ENCODE results near the gene SPPL2A. TPM values are rescaled to one million over a fixed set of nuclear protein-coding genes. Genes with fewer than 3 reads are reported as not detected.
"Not testable (repeated sequence)": the region's sequence is repeated elsewhere in the genome, so short reads cannot be mapped to it uniquely, and the experiment has no call there.

SPPL2A gene
- total RNA-seq, 4 donors from 2014 or later: 97.8 to 576 (median 301) TPM

DNA sequence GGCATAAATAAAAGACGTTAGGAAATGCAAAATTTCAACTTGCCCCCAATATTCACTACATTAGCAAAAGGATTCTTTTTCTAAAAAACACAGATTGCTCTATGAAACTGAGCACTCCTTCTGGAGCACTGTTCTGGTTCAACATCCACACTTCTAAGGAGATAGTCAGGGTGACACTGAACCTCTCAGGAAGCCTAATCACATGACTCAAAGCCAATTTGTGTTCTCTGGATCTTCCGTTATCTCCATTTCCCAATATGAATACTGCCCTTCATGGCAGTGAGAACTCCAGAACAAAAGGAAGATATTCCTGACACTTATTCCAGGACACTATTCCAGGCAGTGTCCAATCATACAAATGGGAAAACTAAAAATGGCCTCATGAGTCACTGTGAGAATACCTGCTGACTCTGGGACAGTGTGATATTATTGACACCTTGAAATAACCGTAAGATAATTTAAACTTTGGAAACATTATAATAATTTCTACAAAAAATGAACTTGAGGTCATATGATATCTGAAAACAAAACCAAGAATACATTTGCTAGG, 57.6 kb downstream of the SPPL2A start:
- Histone ChIP-seq H3K36me3 (peaks cover 0 to 51% (median 0%) of the 10 kb centered on the region in 3 donors), H3K9me3 (no peaks in the 10 kb centered on the region), H3K4me1 (no peaks in the 10 kb centered on the region), H3K27ac (no peak overlapping the region), H3K27me3 (no peaks in the 10 kb centered on the region), H3K4me3 (no peak overlapping the region)
- DNase-seq (ENCODE audit: low spot score in 2 of 2): no peak
- WGBS, 2 donors: 89 to 94% methylated on average over 3 of the region's 3 CpGs
- TF ChIP-seq, protein P1, sequence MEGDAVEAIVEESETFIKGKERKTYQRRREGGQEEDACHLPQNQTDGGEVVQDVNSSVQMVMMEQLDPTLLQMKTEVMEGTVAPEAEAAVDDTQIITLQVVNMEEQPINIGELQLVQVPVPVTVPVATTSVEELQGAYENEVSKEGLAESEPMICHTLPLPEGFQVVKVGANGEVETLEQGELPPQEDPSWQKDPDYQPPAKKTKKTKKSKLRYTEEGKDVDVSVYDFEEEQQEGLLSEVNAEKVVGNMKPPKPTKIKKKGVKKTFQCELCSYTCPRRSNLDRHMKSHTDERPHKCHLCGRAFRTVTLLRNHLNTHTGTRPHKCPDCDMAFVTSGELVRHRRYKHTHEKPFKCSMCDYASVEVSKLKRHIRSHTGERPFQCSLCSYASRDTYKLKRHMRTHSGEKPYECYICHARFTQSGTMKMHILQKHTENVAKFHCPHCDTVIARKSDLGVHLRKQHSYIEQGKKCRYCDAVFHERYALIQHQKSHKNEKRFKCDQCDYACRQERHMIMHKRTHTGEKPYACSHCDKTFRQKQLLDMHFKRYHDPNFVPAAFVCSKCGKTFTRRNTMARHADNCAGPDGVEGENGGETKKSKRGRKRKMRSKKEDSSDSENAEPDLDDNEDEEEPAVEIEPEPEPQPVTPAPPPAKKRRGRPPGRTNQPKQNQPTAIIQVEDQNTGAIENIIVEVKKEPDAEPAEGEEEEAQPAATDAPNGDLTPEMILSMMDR (IDR thresholded peaks at IDR 0.05): no peak
- TF ChIP-seq EP300 (IDR thresholded peaks at IDR 0.05) (no peak), POLR2A (IDR thresholded peaks at IDR 0.05) (no peak)

DNA sequence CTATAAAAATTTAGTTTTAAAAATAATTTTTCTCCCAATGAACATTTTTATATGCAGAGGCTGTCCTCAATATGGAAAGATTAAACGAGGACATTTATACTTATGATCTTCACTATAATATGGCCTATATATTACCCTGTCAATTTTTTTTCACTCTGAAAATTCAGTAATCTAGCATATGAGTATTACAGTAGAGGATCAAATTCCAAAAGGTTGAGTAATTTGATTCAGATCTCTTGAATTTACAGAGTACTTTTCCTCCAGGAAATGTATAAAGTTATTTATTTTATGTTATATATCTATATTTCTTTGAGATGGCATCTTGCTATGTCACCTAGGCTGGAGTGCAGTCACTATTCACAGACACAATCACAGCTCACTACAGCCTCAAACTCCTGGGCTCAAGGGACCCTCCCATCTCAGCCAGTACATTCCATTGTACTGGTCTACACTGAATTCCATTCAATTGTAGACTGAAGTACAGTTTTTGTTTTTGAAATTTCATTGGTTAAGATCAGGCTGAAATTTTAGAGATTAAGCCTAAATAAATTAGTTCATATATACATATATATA, 62.7 kb downstream of the SPPL2A start:
- TF ChIP-seq, protein P1 (IDR thresholded peaks at IDR 0.05): no peak
- no peak for TF ChIP-seq POLR2A (IDR thresholded peaks at IDR 0.05)
- TF ChIP-seq EP300 (IDR thresholded peaks at IDR 0.05): no peak
- Histone ChIP-seq H3K9me3 (no peaks in the 10 kb centered on the region), H3K27me3 (no peaks in the 10 kb centered on the region), H3K4me1 (no peaks in the 10 kb centered on the region), H3K27ac (no peak overlapping the region), H3K4me3 (no peak overlapping the region), H3K36me3 (peaks cover 0 to 29% (median 0%) of the 10 kb centered on the region in 3 donors)
- 76 to 88% methylated on average over 1 of the region's 1 CpG for WGBS, 2 donors
- no peak for DNase-seq (ENCODE audit: low spot score in 2 of 2)

DNA sequence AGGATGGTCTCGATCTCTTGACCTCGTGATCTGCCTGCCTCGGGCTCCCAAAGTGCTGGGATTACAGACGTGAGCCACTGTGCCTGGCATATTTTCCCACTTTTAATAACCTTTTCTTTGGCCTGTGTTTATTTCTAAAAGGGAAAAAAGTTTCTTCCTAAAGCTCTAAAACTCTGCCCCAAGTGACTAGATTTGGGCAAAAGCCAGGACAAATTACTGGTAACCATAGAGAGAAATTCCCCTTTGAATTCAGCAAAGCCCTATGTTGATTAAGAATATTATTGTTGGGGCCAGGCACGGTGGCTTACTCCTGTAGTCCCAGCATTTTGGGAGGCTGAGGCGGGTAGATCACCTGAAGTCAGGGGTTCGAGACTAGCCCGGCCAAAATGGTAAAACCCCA, 67.4 kb downstream of the SPPL2A start:
- H3K9me3 ChIP-seq: no peaks in the 10 kb centered on the region
- H3K36me3 ChIP-seq: peaks cover 0 to 8% (median 0%) of the 10 kb centered on the region in 3 donors
- WGBS, 2 donors: 60 to 64% methylated on average over 8 of the region's 8 CpGs
- H3K4me1 ChIP-seq: no peaks in the 10 kb centered on the region
- no peaks in the 10 kb centered on the region for H3K27me3 ChIP-seq
- H3K4me3 ChIP-seq: no peak overlapping the region
- no peak overlapping the region for H3K27ac ChIP-seq
- no peak for DNase-seq (ENCODE audit: low spot score in 2 of 2)
- TF ChIP-seq POLR2A (IDR thresholded peaks at IDR 0.05) (no peak), EP300 (IDR thresholded peaks at IDR 0.05) (no peak)
- TF ChIP-seq, protein P1 (IDR thresholded peaks at IDR 0.05): no peak

DNA sequence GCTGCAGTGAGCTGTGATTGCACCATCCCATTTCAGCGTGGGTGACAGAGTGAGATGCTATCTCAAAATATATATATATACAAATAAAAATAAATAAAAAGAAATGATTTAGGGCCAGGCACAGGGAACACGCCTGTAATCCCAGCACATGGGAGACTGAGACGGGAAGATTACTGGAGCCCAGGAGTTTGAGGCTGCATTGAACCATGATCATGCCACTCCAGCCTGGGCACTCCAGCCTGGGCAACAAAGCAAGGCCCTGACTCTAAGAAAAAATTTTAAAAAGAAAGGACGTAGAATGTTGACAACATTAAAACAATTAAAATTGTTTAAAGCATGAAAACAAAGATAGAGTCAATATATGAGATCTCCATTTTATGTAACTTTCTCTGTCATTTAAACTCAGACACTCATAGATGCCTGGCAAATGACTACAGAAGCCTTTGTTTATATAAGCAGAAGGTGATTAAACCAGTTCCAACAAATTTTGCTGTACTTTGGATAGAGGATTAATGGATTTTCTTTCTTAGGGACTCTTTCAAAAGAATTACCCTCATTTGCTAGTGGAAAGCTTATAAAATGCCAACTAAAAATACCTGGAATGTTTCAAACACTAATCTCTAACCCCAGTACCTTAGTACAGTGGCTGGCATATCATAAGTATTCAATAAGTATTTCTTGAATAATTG, 68.3 kb downstream of the SPPL2A start:
- Histone ChIP-seq H3K4me3 (no peak overlapping the region), H3K27me3 (no peaks in the 10 kb centered on the region), H3K27ac (no peak overlapping the region), H3K9me3 (no peaks in the 10 kb centered on the region), H3K4me1 (no peaks in the 10 kb centered on the region), H3K36me3 (peaks cover 0 to 8% (median 0%) of the 10 kb centered on the region in 3 donors)
- TF ChIP-seq, protein P1 (IDR thresholded peaks at IDR 0.05): no peak
- no peak for TF ChIP-seq POLR2A (IDR thresholded peaks at IDR 0.05)
- no peak for TF ChIP-seq EP300 (IDR thresholded peaks at IDR 0.05)
- WGBS, 2 donors: 88 to 92% methylated on average over 4 of the region's 4 CpGs
- DNase-seq (ENCODE audit: low spot score in 2 of 2): no peak

DNA sequence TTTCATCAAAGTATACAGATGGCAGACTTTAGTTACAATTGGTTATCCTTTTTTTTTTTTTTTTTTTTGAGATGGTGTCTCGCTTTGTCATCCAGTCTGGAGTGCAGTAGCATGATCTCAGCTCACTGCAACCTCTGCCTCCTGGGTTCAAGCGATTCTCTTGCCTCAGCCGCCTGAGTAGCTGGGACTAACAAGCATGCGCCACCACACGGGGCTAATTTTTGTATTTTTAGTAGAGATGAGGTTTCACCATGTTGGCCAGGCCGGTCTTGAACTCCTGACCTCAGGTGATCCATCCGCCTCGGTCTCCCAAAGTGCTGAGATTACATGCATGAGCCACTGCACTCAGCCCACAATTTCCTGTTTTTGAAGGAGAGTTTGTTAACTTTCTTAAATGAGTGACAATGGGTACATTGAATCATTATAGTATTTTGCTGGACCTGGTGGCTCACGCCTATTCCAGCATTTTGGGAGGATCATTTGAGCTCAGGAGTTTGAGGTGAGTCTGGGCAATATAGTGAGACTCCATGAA, 70.8 kb downstream of the SPPL2A start:
- WGBS, 2 donors: 92 to 93% methylated on average over 9 of the region's 9 CpGs
- not testable (repeated sequence) for H3K4me1 ChIP-seq; H3K4me3 ChIP-seq; DNase-seq (ENCODE audit: low spot score in 2 of 2); H3K27me3 ChIP-seq; H3K36me3 ChIP-seq; H3K9me3 ChIP-seq; H3K27ac ChIP-seq

All from tibial nerve (tissue), 4 donors.